Measurements from ENCODE around the gene PUM1. TPM values are rescaled to one million over a fixed set of nuclear protein-coding genes. Genes with fewer than 3 reads are reported as not detected.

Gene PUM1
- total and polyA plus RNA-seq, 2 of the 8 experiments (the other 6 are each of a cell fraction or from before 2014, with no cell fraction given) = 122 to 177 TPM

GRCh38 chr1:31054958-31055481 lies 10.5 kb downstream of the PUM1 start (continued):
- TF ChIP-seq EGR1 (IDR thresholded peaks at IDR 0.05; ENCODE audit: borderline replicate concordance, low read depth, low read length) (no peak), POLR2A (IDR thresholded peaks at IDR 0.05; ENCODE audit: control extremely low read depth in 1 of 2, low read depth in 2 of 2, low read length in 2 of 2) (no peak), KDM5A (IDR thresholded peaks at IDR 0.05; ENCODE audit: low read length) (no peak), SIRT6 (IDR thresholded peaks at IDR 0.05; ENCODE audit: low read length) (no peak)

Data from H1 (cell line).